ENCODE data around the gene CTU2. TPM values are rescaled to one million over a fixed set of nuclear protein-coding genes. Genes with fewer than 3 reads are reported as not detected.

The CTU2 gene
- total and polyA plus RNA-seq, 4 experiments from 2014 or later = 11.5 to 21.1 (median 17.0) TPM

- CTCF ChIA-PET (ENCODE audit: partially characterized antibody) = no interaction called here
- H3K4me1 Mint-ChIP-seq = peaks cover 0 to 12% (median 5%) of the 10 kb centered on the region in 4 donors
Observed at GRCh38 chr16:88713054-88713453, 6.8 kb downstream of the CTU2 start.

GRCh38 chr16:88713568-88714419 lies 7.5 kb downstream of the CTU2 start:
- intact Hi-C loops (cut with micrococcal nuclease) = no loop called here
- POLR2A ChIA-PET (ENCODE audit: partially characterized antibody) = interaction anchor here (1.5 kb wide), 1 partner anchor 68 kb away, joined by 4 read pairs; no protein-coding TSS in a partner anchor
- Mint-ChIP-seq H3K4me3 (peak overlapping the region in 1 of 8 donors; percentile 20), H3K4me1 (peaks cover 0 to 12% (median 6%) of the 10 kb centered on the region in 4 donors), H3K27ac (peak overlapping the region in 1 of 7 donors; percentile 48), H3K36me3 (peaks cover 5 to 35% of the 10 kb centered on the region in 2 donors), H3K9me3 (no peaks in the 10 kb centered on the region), H3K27me3 (no peaks in the 10 kb centered on the region)
- Histone ChIP-seq H3K4me1 (ENCODE audit: insufficient read depth, low read length) (no peaks in the 10 kb centered on the region), H3K36me3 (ENCODE audit: insufficient read depth, low read length) (peaks cover 48% of the 10 kb centered on the region), H3K27me3 (ENCODE audit: insufficient read depth, low read length) (no peaks in the 10 kb centered on the region), H3K4me3 (ENCODE audit: low read length in 2 of 2) (no peak overlapping the region), H3K9me3 (ENCODE audit: control insufficient read depth in 1 of 2, low read length in 2 of 2) (no peaks in the 10 kb centered on the region), H3K27ac (ENCODE audit: low read depth, low read length) (no peak overlapping the region)
- CTCF ChIA-PET (ENCODE audit: partially characterized antibody) = interaction anchor here (0.5 kb wide), 1 partner anchor 32 kb away, joined by 3 read pairs; no protein-coding TSS in a partner anchor
- no peak for DNase-seq

More at GRCh38 chr16:88713054-88713453, 6.8 kb downstream of the CTU2 start:
- no peaks in the 10 kb centered on the region for H3K9me3 ChIP-seq (ENCODE audit: control insufficient read depth in 1 of 2, low read length in 2 of 2)
- intact Hi-C loops (cut with micrococcal nuclease) = no loop called here
- H3K27me3 Mint-ChIP-seq = no peaks in the 10 kb centered on the region
- H3K27ac ChIP-seq (ENCODE audit: low read depth, low read length) = no peak overlapping the region
- H3K27ac Mint-ChIP-seq = no peak overlapping the region
- POLR2A ChIA-PET (ENCODE audit: partially characterized antibody) = no interaction called here
- peaks cover 5 to 28% of the 10 kb centered on the region in 2 donors for H3K36me3 Mint-ChIP-seq
- H3K27me3 ChIP-seq (ENCODE audit: insufficient read depth, low read length) = no peaks in the 10 kb centered on the region
- peaks cover 41% of the 10 kb centered on the region for H3K36me3 ChIP-seq (ENCODE audit: insufficient read depth, low read length)
- DNase-seq = no peak
- H3K4me3 ChIP-seq (ENCODE audit: low read length in 2 of 2) = no peak overlapping the region
- no peaks in the 10 kb centered on the region for H3K9me3 Mint-ChIP-seq
- H3K4me3 Mint-ChIP-seq = no peak overlapping the region
- no peaks in the 10 kb centered on the region for H3K4me1 ChIP-seq (ENCODE audit: insufficient read depth, low read length)

GRCh38 chr16:88714420-88715302 lies 8.4 kb downstream of the CTU2 start:
- CTCF ChIA-PET (ENCODE audit: partially characterized antibody) = interaction anchor here (0.5 to 1.0 kb wide), 2 partner anchors 23 to 31 kb away, joined by 3 read pairs; no protein-coding TSS in a partner anchor
- DNase-seq = no peak
- no peaks in the 10 kb centered on the region for H3K4me1 ChIP-seq (ENCODE audit: insufficient read depth, low read length)
- H3K27me3 ChIP-seq (ENCODE audit: insufficient read depth, low read length) = no peaks in the 10 kb centered on the region
- Mint-ChIP-seq H3K27ac (no peak overlapping the region), H3K36me3 (peaks cover 5 to 42% of the 10 kb centered on the region in 2 donors), H3K4me3 (no peak overlapping the region), H3K27me3 (no peaks in the 10 kb centered on the region), H3K4me1 (peaks cover 0 to 12% (median 6%) of the 10 kb centered on the region in 4 donors), H3K9me3 (no peaks in the 10 kb centered on the region)
- peaks cover 57% of the 10 kb centered on the region for H3K36me3 ChIP-seq (ENCODE audit: insufficient read depth, low read length)
- intact Hi-C loops (cut with micrococcal nuclease) = no loop called here
- H3K4me3 ChIP-seq (ENCODE audit: low read length in 2 of 2) = no peak overlapping the region
- no peaks in the 10 kb centered on the region for H3K9me3 ChIP-seq (ENCODE audit: control insufficient read depth in 1 of 2, low read length in 2 of 2)
- POLR2A ChIA-PET (ENCODE audit: partially characterized antibody) = interaction anchor here (0.7 to 1.5 kb wide), 2 partner anchors 67 to 69 kb away, joined by 3 to 4 read pairs; no protein-coding TSS in a partner anchor
- no peak overlapping the region for H3K27ac ChIP-seq (ENCODE audit: low read depth, low read length)

- no peak overlapping the region for H3K27ac ChIP-seq (ENCODE audit: low read depth, low read length)
- H3K27me3 ChIP-seq (ENCODE audit: insufficient read depth, low read length) = no peaks in the 10 kb centered on the region
- ChIA-PET POLR2A (ENCODE audit: partially characterized antibody) (interaction anchor here (0.7 to 1.5 kb wide), 4 partner anchors 8 to 68 kb away, joined by 3 to 4 read pairs (median 4); no protein-coding TSS in a partner anchor), CTCF (ENCODE audit: partially characterized antibody) (interaction anchor here (1.0 kb wide), 1 partner anchor 22 kb away, joined by 3 read pairs; no protein-coding TSS in a partner anchor)
- Mint-ChIP-seq H3K36me3 (peaks cover 8 to 46% of the 10 kb centered on the region in 2 donors), H3K27ac (no peak overlapping the region), H3K27me3 (no peaks in the 10 kb centered on the region), H3K4me1 (peaks cover 0 to 12% (median 5%) of the 10 kb centered on the region in 4 donors), H3K4me3 (no peak overlapping the region), H3K9me3 (no peaks in the 10 kb centered on the region)
- H3K9me3 ChIP-seq (ENCODE audit: control insufficient read depth in 1 of 2, low read length in 2 of 2) = no peaks in the 10 kb centered on the region
- H3K4me3 ChIP-seq (ENCODE audit: low read length in 2 of 2) = no peak overlapping the region
- intact Hi-C loops (cut with micrococcal nuclease) = no loop called here
- no peak for DNase-seq
- peaks cover 63% of the 10 kb centered on the region for H3K36me3 ChIP-seq (ENCODE audit: insufficient read depth, low read length)
- no peaks in the 10 kb centered on the region for H3K4me1 ChIP-seq (ENCODE audit: insufficient read depth, low read length)
Observed at GRCh38 chr16:88715312-88716190, 9.2 kb downstream of the CTU2 start.

- POLR2A ChIA-PET (ENCODE audit: partially characterized antibody) = interaction anchor here (1.2 to 1.4 kb wide), 2 partner anchors 9 to 16 kb away, joined by 3 to 4 read pairs; no protein-coding TSS in a partner anchor
- Histone ChIP-seq H3K9me3 (ENCODE audit: control insufficient read depth in 1 of 2, low read length in 2 of 2) (no peaks in the 10 kb centered on the region), H3K36me3 (ENCODE audit: insufficient read depth, low read length) (peaks cover 70% of the 10 kb centered on the region), H3K4me1 (ENCODE audit: insufficient read depth, low read length) (no peaks in the 10 kb centered on the region), H3K27ac (ENCODE audit: low read depth, low read length) (no peak overlapping the region), H3K27me3 (ENCODE audit: insufficient read depth, low read length) (no peaks in the 10 kb centered on the region), H3K4me3 (ENCODE audit: low read length in 2 of 2) (no peak overlapping the region)
- CTCF ChIA-PET (ENCODE audit: partially characterized antibody) = interaction anchor here (1.0 to 1.2 kb wide), 2 partner anchors 21 to 22 kb away, joined by 3 read pairs; no protein-coding TSS in a partner anchor
- Mint-ChIP-seq H3K27ac (no peak overlapping the region), H3K27me3 (no peaks in the 10 kb centered on the region), H3K9me3 (no peaks in the 10 kb centered on the region), H3K4me3 (no peak overlapping the region), H3K4me1 (peaks cover 0 to 5% (median 2%) of the 10 kb centered on the region in 4 donors), H3K36me3 (peaks cover 8 to 47% of the 10 kb centered on the region in 2 donors)
- no peak for DNase-seq
- intact Hi-C loops (cut with micrococcal nuclease) = no loop called here
Observed at GRCh38 chr16:88716201-88716600, 9.9 kb downstream of the CTU2 start.

- Histone ChIP-seq H3K4me1 (ENCODE audit: insufficient read depth, low read length) (no peaks in the 10 kb centered on the region), H3K9me3 (ENCODE audit: control insufficient read depth in 1 of 2, low read length in 2 of 2) (no peaks in the 10 kb centered on the region), H3K27me3 (ENCODE audit: insufficient read depth, low read length) (no peaks in the 10 kb centered on the region), H3K4me3 (ENCODE audit: low read length in 2 of 2) (no peak overlapping the region), H3K36me3 (ENCODE audit: insufficient read depth, low read length) (peaks cover 73% of the 10 kb centered on the region), H3K27ac (ENCODE audit: low read depth, low read length) (no peak overlapping the region)
- ChIA-PET POLR2A (ENCODE audit: partially characterized antibody) (interaction anchor here (1.2 to 1.4 kb wide), 3 partner anchors 9 to 16 kb away, joined by 3 to 4 read pairs (median 3); no protein-coding TSS in a partner anchor), CTCF (ENCODE audit: partially characterized antibody) (interaction anchor here (1.2 kb wide), 1 partner anchor 20 kb away, joined by 3 read pairs; no protein-coding TSS in a partner anchor)
- Mint-ChIP-seq H3K27ac (no peak overlapping the region), H3K27me3 (no peaks in the 10 kb centered on the region), H3K4me3 (no peak overlapping the region), H3K9me3 (no peaks in the 10 kb centered on the region), H3K36me3 (peaks cover 8 to 45% of the 10 kb centered on the region in 2 donors), H3K4me1 (peaks cover 0 to 4% (median under 1%) of the 10 kb centered on the region in 4 donors)
- intact Hi-C loops (cut with micrococcal nuclease) = no loop called here
- no peak for DNase-seq
Observed at GRCh38 chr16:88716601-88717001, 10.3 kb downstream of the CTU2 start.

Measured in CD4-positive, alpha-beta memory T cell (primary cell).